H9 (cell line): Measurements from ENCODE around the gene APPL1. TPM values are rescaled to one million over a fixed set of nuclear protein-coding genes. Genes with fewer than 3 reads are reported as not detected.

Experiments
- DNase-seq: peaks from one replicate; pipeline ENCODE4 v3.0.0-alpha.2; 2017
- H2AFZ ChIP-seq: one replicate; pipeline ENCODE4 v1.6.1; 2013; ENCODE audit warnings: mild to moderate bottlenecking, low read length, control low read depth, moderate library complexity
- H2AK5ac ChIP-seq: 2 replicates; pipeline ENCODE4 v1.6.1; 2013; ENCODE audit warnings: low read length, control low read depth, mixed read lengths; ENCODE audit not compliant: insufficient read length
- H2BK120ac ChIP-seq: one replicate; pipeline ENCODE4 v1.6.1; 2013; ENCODE audit warnings: low read depth, mild to moderate bottlenecking, low read length, control low read depth, inconsistent platforms; ENCODE audit not compliant: poor library complexity, severe bottlenecking
- H2BK12ac ChIP-seq: 2 replicates; pipeline ENCODE4 v1.6.1; 2013; ENCODE audit warnings: low read length, control low read depth, mixed read lengths, low read depth; ENCODE audit not compliant: insufficient read length
- H2BK15ac ChIP-seq: 2 replicates; pipeline ENCODE4 v1.6.1; 2013; ENCODE audit warnings: low read depth, low read length, control low read depth
- H2BK20ac ChIP-seq: one replicate; pipeline ENCODE4 v1.6.1; 2013; ENCODE audit warnings: low read depth, mild to moderate bottlenecking, low read length, control low read depth, inconsistent platforms; ENCODE audit not compliant: poor library complexity, severe bottlenecking
- H2BK5ac ChIP-seq: 2 replicates; pipeline ENCODE4 v1.6.1; 2013; ENCODE audit warnings: low read length, control low read depth, mixed read lengths; ENCODE audit not compliant: insufficient read length
- H3K14ac ChIP-seq: 2 replicates; pipeline ENCODE4 v1.6.1; 2013; ENCODE audit warnings: low read length, control low read depth; ENCODE audit not compliant: insufficient read depth
- H3K18ac ChIP-seq: 2 replicates; pipeline ENCODE4 v1.6.1; 2013; ENCODE audit warnings: low read depth, mild to moderate bottlenecking, mixed read lengths, low read length, control low read depth; ENCODE audit not compliant: insufficient read length
- H3K23ac ChIP-seq: 2 replicates; pipeline ENCODE4 v1.6.1; 2013; ENCODE audit warnings: low read length, control low read depth, mixed read lengths, low read depth; ENCODE audit not compliant: insufficient read length
- H3K23me2 ChIP-seq: 2 replicates; pipeline ENCODE4 v1.6.1; 2013; ENCODE audit warnings: low read depth, mild to moderate bottlenecking, mixed read lengths, low read length, control low read depth; ENCODE audit not compliant: insufficient read length, poor library complexity, severe bottlenecking
- H3K27ac ChIP-seq: 2 replicates; pipeline ENCODE4 v1.5.1; 2013; ENCODE audit warnings: low read length, control low read depth, mixed read lengths, low read depth; ENCODE audit not compliant: insufficient read length
- H3K27me3 ChIP-seq: 2 replicates; pipeline ENCODE4 v1.6.1; 2013; ENCODE audit warnings: low read length, control low read depth, inconsistent platforms; ENCODE audit not compliant: insufficient read depth
- H3K4ac ChIP-seq: 2 replicates; pipeline ENCODE4 v1.6.1; 2013; ENCODE audit warnings: low read depth, mild to moderate bottlenecking, control low read depth, inconsistent platforms, low read length, moderate library complexity
- H3K4me1 ChIP-seq: 2 replicates; pipeline ENCODE4 v1.6.1; 2013; ENCODE audit warnings: low read length, control low read depth, inconsistent platforms; ENCODE audit not compliant: insufficient read depth
- H3K4me2 ChIP-seq: 2 replicates; pipeline ENCODE4 v1.6.1; 2013; ENCODE audit warnings: low read length, control low read depth, mixed read lengths; ENCODE audit not compliant: insufficient read length, insufficient read depth
- H3K56ac ChIP-seq: 2 replicates; pipeline ENCODE4 v1.6.1; 2013; ENCODE audit warnings: low read depth, mild to moderate bottlenecking, mixed read lengths, low read length, control low read depth; ENCODE audit not compliant: insufficient read length
- H3K79me1 ChIP-seq: 2 replicates; pipeline ENCODE4 v1.6.1; 2013; ENCODE audit warnings: low read depth, mild to moderate bottlenecking, moderate library complexity, low read length, control low read depth, inconsistent platforms; ENCODE audit not compliant: insufficient read depth, poor library complexity, severe bottlenecking
- H3K79me2 ChIP-seq: 2 replicates; pipeline ENCODE4 v1.6.1; 2013; ENCODE audit warnings: low read length, control low read depth, inconsistent platforms; ENCODE audit not compliant: insufficient read depth
- H3K9ac ChIP-seq: 2 replicates; pipeline ENCODE4 v1.6.1; 2013; ENCODE audit warnings: low read length, control low read depth, mixed read lengths; ENCODE audit not compliant: insufficient read length; ENCODE audit errors: extremely low read depth
- H3K9me3 ChIP-seq: one replicate; pipeline ENCODE4 v1.6.1; 2013; ENCODE audit warnings: low read depth, low read length, inconsistent platforms; ENCODE audit not compliant: control insufficient read depth
- H3T11ph ChIP-seq: one replicate; pipeline ENCODE4 v1.6.1; 2013; ENCODE audit warnings: mild to moderate bottlenecking, low read length, control low read depth, inconsistent platforms
- H4K20me1 ChIP-seq: one replicate; pipeline ENCODE4 v1.6.1; 2013; ENCODE audit not compliant: control insufficient read depth, insufficient read length, insufficient read depth
- H4K5ac ChIP-seq: 2 replicates; pipeline ENCODE4 v1.6.1; 2013; ENCODE audit warnings: low read depth, mild to moderate bottlenecking, mixed read lengths, low read length, control low read depth; ENCODE audit not compliant: insufficient read length
- H4K8ac ChIP-seq: replicated peaks from 2 replicates; pipeline ENCODE4 v1.6.1; 2013; ENCODE audit warnings: low read length, control low read depth, mixed read lengths, low read depth; ENCODE audit not compliant: insufficient read length
- H4K91ac ChIP-seq: 2 replicates; pipeline ENCODE4 v1.6.1; 2013; ENCODE audit warnings: low read depth, mild to moderate bottlenecking, moderate library complexity, mixed read lengths, low read length, control low read depth; ENCODE audit not compliant: insufficient read length
- H3K27ac Mint-ChIP-seq, 3 experiments: 2 replicates in 2 of 3; 3 replicates in 1 of 3; pipeline ENCODE4 v1.8.0; 2020 to 2021; ENCODE audit warnings: mixed read lengths in 3 of 3, mild to moderate bottlenecking in 1 of 3, moderate library complexity in 1 of 3
- H3K27me3 Mint-ChIP-seq: 2 replicates; pipeline ENCODE4 v1.8.0; 2021; ENCODE audit warnings: low read depth, mild to moderate bottlenecking, moderate library complexity, mixed read lengths
- H3K36me3 Mint-ChIP-seq, 3 experiments: 2 replicates in 2 of 3; 3 replicates in 1 of 3; pipeline ENCODE4 v1.8.0; 2020 to 2021; ENCODE audit warnings: low read depth in 3 of 3, mixed read lengths in 3 of 3; ENCODE audit not compliant: insufficient read depth in 1 of 3
- H3K4me1 Mint-ChIP-seq, 2 experiments: 2 replicates each; pipeline ENCODE4 v1.8.0; 2020; ENCODE audit warnings: mixed read lengths in 2 of 2
- H3K4me3 Mint-ChIP-seq, 2 experiments: 2 replicates in 1 of 2; 3 replicates in 1 of 2; pipeline ENCODE4 v1.8.0; 2020 to 2021; ENCODE audit warnings: mild to moderate bottlenecking in 2 of 2, mixed read lengths in 2 of 2, moderate library complexity in 1 of 2
- H3K9me3 Mint-ChIP-seq, 2 experiments: 2 replicates in 1 of 2; 3 replicates in 1 of 2; pipeline ENCODE4 v1.8.0; 2020; ENCODE audit warnings: mild to moderate bottlenecking in 2 of 2, mixed read lengths in 2 of 2, moderate library complexity in 1 of 2
- CTCF ChIP-seq: fragments of 200-600 bp; sonication (generic); conservative IDR thresholded peaks from 3 replicates; pipeline ENCODE4 v1.8.0; 2021; ENCODE audit warnings: antibody characterized with exemption, mild to moderate bottlenecking
- WGBS: extraction: QIAGEN DNeasy Blood & Tissue Kit; methylation state at CpG from one replicate; pipeline ENCODE4 v1.1.7; 2013; ENCODE audit warnings: missing lambda C conversion rate, low lambda C conversion rate, mixed read lengths; ENCODE audit not compliant: insufficient read length; ENCODE audit errors: extremely low coverage; 5-methylcytosine and 5-hydroxymethylcytosine counted together
- total RNA-seq: library from RNA; stranded (reverse); gene quantifications from 2 replicates; pipeline ENCODE4 v1.2.1, GENCODE V29; 2021

Gene APPL1
- total RNA-seq, 1 experiment from 2014 or later, result 34.4 TPM

- Histone ChIP-seq H3K27ac (no peak overlapping the region), H3K4me2 (no peak overlapping the region)
Observed at GRCh38 chr3:57226176-57226575, 1.4 kb upstream of the APPL1 start.

More at GRCh38 chr3:57226176-57226575, 1.4 kb upstream of the APPL1 start:
- H4K5ac ChIP-seq, result no peak overlapping the region
- Mint-ChIP-seq H3K27ac (no peak overlapping the region), H3K27me3 (peaks cover 6% of the 10 kb centered on the region), H3K36me3 (no peaks in the 10 kb centered on the region), H3K4me1 (peaks cover 18% of the 10 kb centered on the region in 2 experiments), H3K9me3 (no peaks in the 10 kb centered on the region), H3K4me3 (no peak overlapping the region)
- H2BK20ac ChIP-seq, result no peak overlapping the region
- H2BK12ac ChIP-seq, result no peak overlapping the region
- no peak for TF ChIP-seq CTCF
- H4K20me1 ChIP-seq, result no peaks in the 10 kb centered on the region
- no peak overlapping the region for H2AK5ac ChIP-seq
- WGBS, result 100% methylated on average over 1 of the region's 2 CpGs
- no peak overlapping the region for H4K91ac ChIP-seq
- H2BK5ac ChIP-seq, result no peak overlapping the region
- DNase-seq, result no peak
- peaks cover 2% of the 10 kb centered on the region; the same call in 1 of the 2 replicates for H3K27me3 ChIP-seq
- no peaks in the 10 kb centered on the region for H3K9me3 ChIP-seq
- no peak overlapping the region for H2BK15ac ChIP-seq
- H2AFZ ChIP-seq, result no peak overlapping the region
- H3K9ac ChIP-seq, result no peak overlapping the region
- no peak overlapping the region for H3K56ac ChIP-seq
- H3T11ph ChIP-seq, result no peak overlapping the region
- no peak overlapping the region for H3K18ac ChIP-seq
- no peaks in the 10 kb centered on the region for H3K79me1 ChIP-seq
- no peak overlapping the region for H4K8ac ChIP-seq
- H3K23ac ChIP-seq, result no peak overlapping the region
- no peaks in the 10 kb centered on the region for H3K4me1 ChIP-seq
- H3K14ac ChIP-seq, result no peak overlapping the region
- no peak overlapping the region for H3K4ac ChIP-seq
- peaks cover 9% of the 10 kb centered on the region for H3K23me2 ChIP-seq
- H3K79me2 ChIP-seq, result no peaks in the 10 kb centered on the region; the same call in 1 of the 2 replicates
- no peak overlapping the region for H2BK120ac ChIP-seq
